SK-N-SH treated with all-trans-retinoic acid at 6 μM for 48 hours (cell line): Measurements from ENCODE around the gene ZNF322.

Experiments
- ATAC-seq: fragments of 200-7000 bp; cut with Tn5 transposase; 3 replicates; pipeline ENCODE4 v1.9.1; 2020; ENCODE audit warnings: mild to moderate bottlenecking, moderate library complexity
- ARNTL ChIP-seq: fragments of 450-650 bp; formaldehyde crosslinking; IDR thresholded peaks from 2 replicates; pipeline ENCODE4 v1.5.0; 2020; ENCODE audit warnings: low read depth, mild to moderate bottlenecking, moderate library complexity, borderline replicate concordance
- BACH2 ChIP-seq: fragments of 250-450 bp; sonication (Bioruptor Pico); IDR thresholded peaks from 2 replicates; pipeline ENCODE4 v1.9.0; 2021; ENCODE audit warnings: mild to moderate bottlenecking, borderline replicate concordance
- CREB5 ChIP-seq: fragments of 250-450 bp; sonication (Bioruptor Pico); IDR thresholded peaks from 2 replicates; pipeline ENCODE4 v1.5.1; 2020; ENCODE audit warnings: low read depth, mild to moderate bottlenecking, moderate library complexity
- CSDC2 ChIP-seq: fragments of 250-450 bp; sonication (Bioruptor Pico); IDR thresholded peaks from 2 replicates; pipeline ENCODE4 v1.5.0; 2020; ENCODE audit warnings: mild to moderate bottlenecking, moderate library complexity
- ESRRG ChIP-seq: fragments of 250-450 bp; sonication (Bioruptor Pico); IDR thresholded peaks from 2 replicates; pipeline ENCODE4 v1.6.1; 2021; ENCODE audit warnings: mild to moderate bottlenecking
- GLIS3 ChIP-seq: fragments of 250-450 bp; sonication (Bioruptor Pico); IDR thresholded peaks from 2 replicates; pipeline ENCODE4 v1.5.0; 2020; ENCODE audit warnings: mild to moderate bottlenecking, moderate library complexity
- ISL1 ChIP-seq: fragments of 250-450 bp; sonication (Bioruptor Pico); IDR thresholded peaks from 2 replicates; pipeline ENCODE4 v2.1.2; 2022; ENCODE audit warnings: mild to moderate bottlenecking, moderate library complexity
- PPARA ChIP-seq: fragments of 250-450 bp; sonication (Bioruptor Pico); IDR thresholded peaks from 2 replicates; pipeline ENCODE4 v1.5.0; 2020; ENCODE audit warnings: mild to moderate bottlenecking, borderline replicate concordance
- RARB ChIP-seq: fragments of 250-450 bp; sonication (Bioruptor Pico); IDR thresholded peaks from 2 replicates; pipeline ENCODE4 v1.8.0; 2021; ENCODE audit warnings: mild to moderate bottlenecking, moderate library complexity
- SNAI2 ChIP-seq: fragments of 250-450 bp; sonication (Bioruptor Pico); IDR thresholded peaks from 2 replicates; pipeline ENCODE4 v1.5.0; 2020; ENCODE audit warnings: mild to moderate bottlenecking, moderate library complexity
- TCF4 ChIP-seq: fragments of 250-450 bp; sonication (Bioruptor Pico); IDR thresholded peaks from 2 replicates; pipeline ENCODE4 v1.8.0; 2021; ENCODE audit warnings: mild to moderate bottlenecking, moderate library complexity, borderline replicate concordance
- TOX ChIP-seq: fragments of 250-450 bp; sonication (Bioruptor Pico); IDR thresholded peaks from 2 replicates; pipeline ENCODE4 v1.8.0; 2021; ENCODE audit warnings: mild to moderate bottlenecking, moderate library complexity, borderline replicate concordance
- TSHZ2 ChIP-seq: fragments of 250-450 bp; sonication (Bioruptor Pico); IDR thresholded peaks from 2 replicates; pipeline ENCODE4 v1.5.0; 2020; ENCODE audit warnings: mild to moderate bottlenecking, moderate library complexity
- ZC3H10 ChIP-seq: fragments of 250-450 bp; sonication (Bioruptor Pico); IDR thresholded peaks from 2 replicates; pipeline ENCODE4 v1.5.1; 2021; ENCODE audit warnings: mild to moderate bottlenecking, moderate library complexity
- ZFP3 ChIP-seq: fragments of 250-450 bp; sonication (Bioruptor Pico); IDR thresholded peaks from 2 replicates; pipeline ENCODE4 v1.5.0; 2020; ENCODE audit warnings: mild to moderate bottlenecking, moderate library complexity
- ZFP30 ChIP-seq: fragments of 450-650 bp; formaldehyde crosslinking; IDR thresholded peaks from 2 replicates; pipeline ENCODE4 v1.5.0; 2022; ENCODE audit warnings: mild to moderate bottlenecking, moderate library complexity
- ZNF565 ChIP-seq: fragments of 450-650 bp; formaldehyde crosslinking; conservative IDR thresholded peaks from 2 replicates; pipeline ENCODE4 v1.5.0; 2020; ENCODE audit warnings: low read depth, mild to moderate bottlenecking, moderate library complexity
- ZNF70 ChIP-seq: fragments of 450-650 bp; formaldehyde crosslinking; IDR thresholded peaks from 2 replicates; pipeline ENCODE4 v1.5.0; 2020; ENCODE audit warnings: mild to moderate bottlenecking, moderate library complexity
- ZNF8 ChIP-seq: fragments of 450-650 bp; formaldehyde crosslinking; IDR thresholded peaks from 2 replicates; pipeline ENCODE4 v1.5.0; 2020; ENCODE audit warnings: mild to moderate bottlenecking, moderate library complexity
- TF ChIP-seq, protein P1 (sequence below): fragments of 250-450 bp; sonication (Bioruptor Pico); IDR thresholded peaks from 2 replicates; pipeline ENCODE4 v1.8.0; 2021; ENCODE audit warnings: low read depth, mild to moderate bottlenecking, moderate library complexity, borderline replicate concordance
- TF ChIP-seq, protein P2 (sequence below): fragments of 250-450 bp; sonication (Bioruptor Pico); IDR thresholded peaks from 2 replicates; pipeline ENCODE4 v1.8.0; 2020; ENCODE audit warnings: mild to moderate bottlenecking, moderate library complexity, borderline replicate concordance

Gene ZNF322

DNA sequence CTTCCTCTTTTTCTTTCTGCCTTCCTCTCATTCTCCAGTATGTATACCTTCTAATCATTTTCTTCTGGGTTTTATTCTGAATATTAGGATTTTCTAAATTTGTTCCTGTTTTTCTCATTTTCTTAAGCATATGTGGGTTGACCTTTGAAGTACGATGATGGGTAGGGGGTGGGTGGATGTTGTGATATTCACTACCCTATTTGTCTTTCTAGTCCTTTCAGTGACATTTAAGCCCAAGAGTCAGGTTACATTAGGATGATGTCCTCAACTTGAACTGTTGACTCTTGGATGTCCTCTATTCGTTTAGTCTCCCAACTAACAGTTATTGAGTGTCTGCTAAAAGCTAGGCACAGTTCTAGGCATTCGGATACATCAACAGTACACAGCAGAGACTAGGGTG lies 55.5 kb downstream of the ZNF322 start:
- no peak for ATAC-seq
- TF ChIP-seq ESRRG (CRISPR knock-in tag): no peak
- TF ChIP-seq ZFP30 (CRISPR knock-in tag): no peak
- TF ChIP-seq CREB5 (CRISPR knock-in tag): no peak
- TF ChIP-seq TCF4: no peak
- TF ChIP-seq ZC3H10 (CRISPR knock-in tag): no peak
- TF ChIP-seq, protein P1, sequence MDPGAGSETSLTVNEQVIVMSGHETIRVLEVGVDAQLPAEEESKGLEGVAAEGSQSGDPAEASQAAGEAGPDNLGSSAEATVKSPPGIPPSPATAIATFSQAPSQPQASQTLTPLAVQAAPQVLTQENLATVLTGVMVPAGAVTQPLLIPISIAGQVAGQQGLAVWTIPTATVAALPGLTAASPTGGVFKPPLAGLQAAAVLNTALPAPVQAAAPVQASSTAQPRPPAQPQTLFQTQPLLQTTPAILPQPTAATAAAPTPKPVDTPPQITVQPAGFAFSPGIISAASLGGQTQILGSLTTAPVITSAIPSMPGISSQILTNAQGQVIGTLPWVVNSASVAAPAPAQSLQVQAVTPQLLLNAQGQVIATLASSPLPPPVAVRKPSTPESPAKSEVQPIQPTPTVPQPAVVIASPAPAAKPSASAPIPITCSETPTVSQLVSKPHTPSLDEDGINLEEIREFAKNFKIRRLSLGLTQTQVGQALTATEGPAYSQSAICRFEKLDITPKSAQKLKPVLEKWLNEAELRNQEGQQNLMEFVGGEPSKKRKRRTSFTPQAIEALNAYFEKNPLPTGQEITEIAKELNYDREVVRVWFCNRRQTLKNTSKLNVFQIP (CRISPR knock-in tag): no peak
- TF ChIP-seq BACH2 (CRISPR knock-in tag): no peak
- no peak for TF ChIP-seq PPARA (CRISPR knock-in tag)
- no peak for TF ChIP-seq RARB
- TF ChIP-seq ISL1 (CRISPR knock-in tag): no peak
- no peak for TF ChIP-seq SNAI2 (CRISPR knock-in tag)

DNA sequence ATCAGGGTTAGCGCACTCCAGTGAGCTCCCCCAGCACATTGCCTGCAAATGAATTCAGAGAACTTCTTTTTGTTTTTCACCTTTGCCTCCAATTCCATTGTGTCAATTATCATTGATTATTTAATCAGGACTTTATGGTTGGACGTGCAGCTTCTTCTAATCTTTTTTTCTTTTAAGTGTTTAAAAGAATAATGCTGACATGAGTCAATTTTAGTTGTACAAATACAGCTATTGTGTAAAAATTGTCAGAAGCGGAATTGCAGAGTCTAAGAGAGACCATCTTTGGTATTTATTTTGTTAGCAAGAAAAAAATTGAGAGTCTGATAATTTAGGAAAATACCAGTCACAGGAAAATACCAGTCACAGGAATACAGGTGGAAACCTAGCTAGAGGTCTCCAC lies 57.3 kb downstream of the ZNF322 start:
- no peak for ATAC-seq
- TF ChIP-seq TOX: no peak
- TF ChIP-seq ARNTL: no peak
- no peak for TF ChIP-seq ZNF70 (CRISPR knock-in tag)
- no peak for TF ChIP-seq SNAI2 (CRISPR knock-in tag)
- TF ChIP-seq GLIS3 (CRISPR knock-in tag): no peak
- TF ChIP-seq CSDC2 (CRISPR knock-in tag): no peak
- TF ChIP-seq BACH2 (CRISPR knock-in tag): no peak
- TF ChIP-seq CREB5 (CRISPR knock-in tag): no peak
- no peak for TF ChIP-seq ESRRG (CRISPR knock-in tag)
- TF ChIP-seq RARB: no peak
- TF ChIP-seq ZC3H10 (CRISPR knock-in tag): no peak
- no peak for TF ChIP-seq ISL1 (CRISPR knock-in tag)
- no peak for TF ChIP-seq PPARA (CRISPR knock-in tag)
- no peak for TF ChIP-seq ZFP30 (CRISPR knock-in tag)
- no peak for TF ChIP-seq TSHZ2
- TF ChIP-seq, protein P2, sequence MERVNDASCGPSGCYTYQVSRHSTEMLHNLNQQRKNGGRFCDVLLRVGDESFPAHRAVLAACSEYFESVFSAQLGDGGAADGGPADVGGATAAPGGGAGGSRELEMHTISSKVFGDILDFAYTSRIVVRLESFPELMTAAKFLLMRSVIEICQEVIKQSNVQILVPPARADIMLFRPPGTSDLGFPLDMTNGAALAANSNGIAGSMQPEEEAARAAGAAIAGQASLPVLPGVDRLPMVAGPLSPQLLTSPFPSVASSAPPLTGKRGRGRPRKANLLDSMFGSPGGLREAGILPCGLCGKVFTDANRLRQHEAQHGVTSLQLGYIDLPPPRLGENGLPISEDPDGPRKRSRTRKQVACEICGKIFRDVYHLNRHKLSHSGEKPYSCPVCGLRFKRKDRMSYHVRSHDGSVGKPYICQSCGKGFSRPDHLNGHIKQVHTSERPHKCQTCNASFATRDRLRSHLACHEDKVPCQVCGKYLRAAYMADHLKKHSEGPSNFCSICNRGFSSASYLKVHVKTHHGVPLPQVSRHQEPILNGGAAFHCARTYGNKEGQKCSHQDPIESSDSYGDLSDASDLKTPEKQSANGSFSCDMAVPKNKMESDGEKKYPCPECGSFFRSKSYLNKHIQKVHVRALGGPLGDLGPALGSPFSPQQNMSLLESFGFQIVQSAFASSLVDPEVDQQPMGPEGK (CRISPR knock-in tag): no peak
- TF ChIP-seq ZFP3: no peak
- TF ChIP-seq, all 23 proteins: peak for 0

- no peak for ATAC-seq
- no peak for TF ChIP-seq ISL1 (CRISPR knock-in tag)
- TF ChIP-seq TSHZ2: no peak
- no peak for TF ChIP-seq ZFP30 (CRISPR knock-in tag)
- TF ChIP-seq TCF4: no peak
- TF ChIP-seq ZNF565 (CRISPR knock-in tag): no peak
- TF ChIP-seq ZC3H10 (CRISPR knock-in tag): no peak
- no peak for TF ChIP-seq GLIS3 (CRISPR knock-in tag)
- no peak for TF ChIP-seq ZNF8
- no peak for TF ChIP-seq SNAI2 (CRISPR knock-in tag)
- TF ChIP-seq, protein P2 (CRISPR knock-in tag): no peak
- TF ChIP-seq TOX: no peak
- TF ChIP-seq, all 23 proteins: peak for 0
Measured at GRCh38 chr6:26600759-26601158, 58.8 kb downstream of the ZNF322 start.
